GM21619 (cell line): ENCODE results near the gene IL23R.

ENCODE experiments used
- ATAC-seq: cut with Tn5 transposase; IDR thresholded peaks from one replicate; pipeline ENCODE4 v1.9.1; 2021; ENCODE audit not compliant: unreplicated experiment

IL23R gene

GRCh38 chr1:67294836-67295617, 128.8 kb downstream of the IL23R start:
- ATAC-seq, result no peak

GRCh38 chr1:67298762-67299161, 132.5 kb downstream of the IL23R start:
- no peak for ATAC-seq

- ATAC-seq, result no peak
These were observed 133.0 kb downstream of the IL23R start for GRCh38 chr1:67299296-67299695.

- ATAC-seq, result no peak
These were observed 134.3 kb downstream of the IL23R start for GRCh38 chr1:67300561-67300960.

- ATAC-seq, result no peak
These were observed 137.8 kb downstream of the IL23R start for GRCh38 chr1:67304023-67304422.

- no peak for ATAC-seq
These were observed 140.3 kb downstream of the IL23R start for GRCh38 chr1:67306547-67306946.

GRCh38 chr1:67307251-67308060, 141.2 kb downstream of the IL23R start, which contains the start of gene IL12RB2:
IL12RB2 (plus strand) TSS chr1:67307873; CDS start chr1:67320369, 12,496 bp downstream.
- ATAC-seq, result peak; percentile 48

- peak; percentile 38 for ATAC-seq
These were observed 141.9 kb downstream of the IL23R start for GRCh38 chr1:67308136-67308535.
